Osteoblast (primary cell): ENCODE data around the gene FAT1. TPM values are rescaled to one million over a fixed set of nuclear protein-coding genes. Genes with fewer than 3 reads are reported as not detected.

ENCODE experiments used
- DNase-seq: peaks from one replicate; pipeline ENCODE4 v3.0.0; 2011; ENCODE audit warnings: low spot score, mixed read lengths; ENCODE audit not compliant: insufficient read length; ENCODE audit errors: missing footprints
- H2AFZ ChIP-seq: 2 replicates; pipeline ENCODE4 v1.6.0; 2011; ENCODE audit warnings: mild to moderate bottlenecking, low read length
- H3K27ac ChIP-seq: 2 replicates; pipeline ENCODE4 v1.5.1; 2011; ENCODE audit warnings: mild to moderate bottlenecking, low read depth, low read length, moderate library complexity
- H3K27me3 ChIP-seq: 2 replicates; pipeline ENCODE4 v1.6.0; 2012; ENCODE audit warnings: mild to moderate bottlenecking, control low read depth, inconsistent platforms, low read length, moderate library complexity; ENCODE audit not compliant: insufficient read depth
- H3K36me3 ChIP-seq: 2 replicates; pipeline ENCODE4 v1.5.1; 2011; ENCODE audit warnings: mild to moderate bottlenecking, low read length, control low read depth, moderate library complexity; ENCODE audit not compliant: insufficient read depth
- H3K4me1 ChIP-seq: 2 replicates; pipeline ENCODE4 v1.5.1; 2011; ENCODE audit warnings: mild to moderate bottlenecking, low read length, control low read depth, moderate library complexity; ENCODE audit not compliant: insufficient read depth
- H3K4me2 ChIP-seq: 2 replicates; pipeline ENCODE4 v1.6.0; 2011; ENCODE audit warnings: mild to moderate bottlenecking, low read length; ENCODE audit not compliant: insufficient read depth
- H3K4me3 ChIP-seq: fragments of 200-600 bp; sonication (generic); 3 replicates; pipeline ENCODE4 v1.5.1; 2012; ENCODE audit warnings: mild to moderate bottlenecking, low read length, inconsistent platforms; ENCODE audit not compliant: insufficient read depth
- H3K79me2 ChIP-seq: 2 replicates; pipeline ENCODE4 v1.6.0; 2012; ENCODE audit warnings: mild to moderate bottlenecking, low read length, control low read depth, inconsistent platforms; ENCODE audit not compliant: insufficient read depth
- H3K9me3 ChIP-seq: 2 replicates; pipeline ENCODE4 v1.5.1; 2011; ENCODE audit warnings: low read depth, low read length, control low read depth
- H4K20me1 ChIP-seq: 2 replicates; pipeline ENCODE4 v1.6.0; 2012; ENCODE audit warnings: mild to moderate bottlenecking, low read length, control low read depth; ENCODE audit not compliant: insufficient read depth
- total RNA-seq: library from RNA; depleted of rRNA; stranded (reverse); fragments of >200 nt; gene quantifications from 2 replicates; pipeline ENCODE4 v1.2.3, GENCODE V29; 2012
- TF ChIP-seq, protein P1 (sequence below): IDR thresholded peaks from 2 replicates; pipeline ENCODE4 v1.5.1; 2011; ENCODE audit warnings: mild to moderate bottlenecking, low read depth, low read length, moderate library complexity; ENCODE audit errors: extremely low read depth

Gene FAT1
- total RNA-seq, 1 donor: 522 TPM

DNA sequence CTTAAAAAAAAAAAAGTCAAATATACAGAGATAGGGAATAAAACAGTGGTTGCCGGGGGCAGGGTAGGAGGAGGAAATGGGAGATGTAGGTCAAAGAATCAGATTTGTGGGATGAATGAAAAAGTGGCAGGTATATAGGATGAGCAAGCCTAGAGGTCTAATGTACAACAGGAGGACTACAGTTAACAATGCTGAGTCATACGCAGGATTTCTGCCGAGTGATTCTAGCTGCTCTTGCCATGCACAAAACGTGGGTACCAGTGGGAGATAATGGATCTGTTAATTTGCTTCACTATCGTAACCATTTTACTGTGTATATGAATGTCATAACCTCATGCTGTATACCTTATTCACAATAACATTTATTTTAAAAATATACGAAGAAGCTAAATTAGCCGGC is 157.6 kb downstream of the FAT1 start:
- H3K9me3 ChIP-seq: no peaks in the 10 kb centered on the region
- H3K27ac ChIP-seq: no peak overlapping the region
- no peak overlapping the region for H2AFZ ChIP-seq
- no peaks in the 10 kb centered on the region for H3K4me1 ChIP-seq
- no peaks in the 10 kb centered on the region for H3K27me3 ChIP-seq
- H3K4me2 ChIP-seq: no peak overlapping the region
- DNase-seq: no peak
- no peak overlapping the region for H3K4me3 ChIP-seq
- H3K79me2 ChIP-seq: no peaks in the 10 kb centered on the region
- TF ChIP-seq, protein P1, sequence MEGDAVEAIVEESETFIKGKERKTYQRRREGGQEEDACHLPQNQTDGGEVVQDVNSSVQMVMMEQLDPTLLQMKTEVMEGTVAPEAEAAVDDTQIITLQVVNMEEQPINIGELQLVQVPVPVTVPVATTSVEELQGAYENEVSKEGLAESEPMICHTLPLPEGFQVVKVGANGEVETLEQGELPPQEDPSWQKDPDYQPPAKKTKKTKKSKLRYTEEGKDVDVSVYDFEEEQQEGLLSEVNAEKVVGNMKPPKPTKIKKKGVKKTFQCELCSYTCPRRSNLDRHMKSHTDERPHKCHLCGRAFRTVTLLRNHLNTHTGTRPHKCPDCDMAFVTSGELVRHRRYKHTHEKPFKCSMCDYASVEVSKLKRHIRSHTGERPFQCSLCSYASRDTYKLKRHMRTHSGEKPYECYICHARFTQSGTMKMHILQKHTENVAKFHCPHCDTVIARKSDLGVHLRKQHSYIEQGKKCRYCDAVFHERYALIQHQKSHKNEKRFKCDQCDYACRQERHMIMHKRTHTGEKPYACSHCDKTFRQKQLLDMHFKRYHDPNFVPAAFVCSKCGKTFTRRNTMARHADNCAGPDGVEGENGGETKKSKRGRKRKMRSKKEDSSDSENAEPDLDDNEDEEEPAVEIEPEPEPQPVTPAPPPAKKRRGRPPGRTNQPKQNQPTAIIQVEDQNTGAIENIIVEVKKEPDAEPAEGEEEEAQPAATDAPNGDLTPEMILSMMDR: no peak
- H3K36me3 ChIP-seq: no peaks in the 10 kb centered on the region
- H4K20me1 ChIP-seq: no peaks in the 10 kb centered on the region

DNA sequence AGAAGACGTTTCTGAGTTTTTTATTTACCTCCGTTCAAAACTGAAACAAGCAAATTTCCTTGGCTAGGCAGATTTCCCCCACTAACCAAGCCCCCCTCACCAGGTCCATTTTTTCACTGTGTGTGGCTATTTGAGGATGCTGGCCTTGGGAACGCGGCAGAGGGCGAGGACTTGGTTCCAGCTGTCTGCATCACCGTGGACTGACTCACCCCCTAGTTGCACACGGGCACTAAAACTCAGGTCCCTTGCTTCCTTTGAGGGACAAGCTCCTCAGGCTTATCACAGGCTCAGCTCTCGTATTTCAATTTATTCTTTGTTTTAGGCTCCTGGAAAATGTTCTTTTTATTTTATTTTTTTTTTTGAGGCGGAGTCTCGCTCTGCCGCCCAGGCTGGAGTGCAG is 159.9 kb downstream of the FAT1 start:
- Histone ChIP-seq H2AFZ (no peak overlapping the region), H3K79me2 (no peaks in the 10 kb centered on the region), H3K27ac (no peak overlapping the region), H3K4me1 (no peaks in the 10 kb centered on the region), H3K36me3 (no peaks in the 10 kb centered on the region), H3K9me3 (no peaks in the 10 kb centered on the region), H3K4me2 (no peak overlapping the region), H3K4me3 (no peak overlapping the region), H3K27me3 (no peaks in the 10 kb centered on the region), H4K20me1 (no peaks in the 10 kb centered on the region)
- TF ChIP-seq, protein P1: no peak
- DNase-seq: peak; percentile 79

DNA sequence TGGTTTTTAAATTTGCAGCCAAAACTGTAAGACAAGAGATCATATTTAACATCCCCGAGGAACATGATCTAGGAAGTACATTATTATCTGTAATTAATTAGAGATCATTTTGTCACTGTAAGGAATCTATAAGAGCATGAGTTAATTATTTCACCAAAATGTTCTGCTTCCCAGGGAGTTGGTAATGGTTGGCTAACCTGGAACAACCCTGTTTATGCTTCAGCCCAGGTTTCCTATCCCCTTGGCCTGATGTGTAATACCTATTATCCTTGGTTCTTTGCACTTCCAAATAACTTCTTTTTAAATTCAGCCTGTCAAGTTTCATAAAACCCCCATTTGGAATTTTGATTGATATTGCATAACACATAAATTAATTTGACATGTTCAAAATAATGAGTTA is 161.9 kb downstream of the FAT1 start:
- Histone ChIP-seq H3K9me3 (no peaks in the 10 kb centered on the region), H3K4me2 (no peak overlapping the region), H3K27me3 (peaks cover 3% of the 10 kb centered on the region), H2AFZ (no peak overlapping the region), H3K4me1 (peaks cover 11% of the 10 kb centered on the region), H3K4me3 (no peak overlapping the region), H3K79me2 (no peaks in the 10 kb centered on the region), H4K20me1 (no peaks in the 10 kb centered on the region), H3K36me3 (no peaks in the 10 kb centered on the region), H3K27ac (no peak overlapping the region)
- no peak for DNase-seq
- TF ChIP-seq, protein P1: no peak

DNA sequence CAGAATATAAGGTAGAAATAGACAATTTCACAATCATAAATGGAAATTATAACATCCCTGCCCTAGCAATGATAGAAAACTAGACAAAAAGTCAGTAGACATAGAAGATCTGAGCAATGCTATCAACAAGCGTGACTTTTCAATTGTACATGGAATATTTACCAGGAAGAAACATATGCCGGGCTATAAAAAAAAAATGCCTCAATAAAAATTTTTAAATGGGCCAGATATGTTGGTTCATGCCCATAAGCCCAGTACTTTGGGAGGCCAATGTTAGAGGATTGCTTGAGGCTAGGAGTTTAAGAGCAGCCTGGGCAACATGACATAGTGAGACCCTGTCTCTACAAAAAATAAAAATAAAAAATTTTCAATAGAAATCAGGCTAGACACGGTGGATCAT is 163.0 kb downstream of the FAT1 start:
- no peak overlapping the region for H3K27ac ChIP-seq
- H3K9me3 ChIP-seq: no peaks in the 10 kb centered on the region
- H3K79me2 ChIP-seq: no peaks in the 10 kb centered on the region
- peaks cover 11% of the 10 kb centered on the region for H3K4me1 ChIP-seq
- no peaks in the 10 kb centered on the region for H4K20me1 ChIP-seq
- no peak for DNase-seq
- H2AFZ ChIP-seq: no peak overlapping the region
- peaks cover 8% of the 10 kb centered on the region for H3K27me3 ChIP-seq
- no peaks in the 10 kb centered on the region for H3K36me3 ChIP-seq
- TF ChIP-seq, protein P1: no peak
- no peak overlapping the region for H3K4me2 ChIP-seq
- no peak overlapping the region for H3K4me3 ChIP-seq
